Central memory CD4-positive, alpha-beta T cell (primary cell): ENCODE data around the gene APMAP.
A peak's percentile ranks its signal among the peaks of the same experiment; 100 is the strongest.

Source experiments
- DNase-seq: peaks from one replicate; pipeline ENCODE4 v3.0.0; 2022

The APMAP gene

GRCh38 chr20:24963672-24964505, 28.7 kb downstream of the APMAP start:
- no peak for DNase-seq

GRCh38 chr20:24962510-24962909, 30.0 kb downstream of the APMAP start:
- no peak for DNase-seq

- no peak for DNase-seq
Measured at GRCh38 chr20:24962182-24962492, 30.4 kb downstream of the APMAP start.

GRCh38 chr20:24961384-24962181, 31.0 kb downstream of the APMAP start:
- DNase-seq = no peak

- peak; percentile 43 for DNase-seq
Measured at GRCh38 chr20:24960861-24961260, 31.7 kb downstream of the APMAP start.

GRCh38 chr20:24960302-24960801, 32.2 kb downstream of the APMAP start:
- no peak for DNase-seq

GRCh38 chr20:24959591-24960301, 32.8 kb downstream of the APMAP start:
- DNase-seq = no peak

- no peak for DNase-seq
Measured at GRCh38 chr20:24958506-24959385, 33.8 kb downstream of the APMAP start.

- no peak for DNase-seq
Measured at GRCh38 chr20:24957326-24958016, 35.1 kb downstream of the APMAP start.

GRCh38 chr20:24956001-24956841, 36.3 kb downstream of the APMAP start:
- no peak for DNase-seq

- no peak for DNase-seq
Measured at GRCh38 chr20:24955045-24955444, 37.5 kb downstream of the APMAP start.

- DNase-seq = no peak
Measured at GRCh38 chr20:24954566-24954965, 38.0 kb downstream of the APMAP start.

GRCh38 chr20:24954151-24954550, 38.4 kb downstream of the APMAP start:
- DNase-seq = no peak

GRCh38 chr20:24953621-24954133, 38.9 kb downstream of the APMAP start:
- DNase-seq = no peak

GRCh38 chr20:24953209-24953575, 39.4 kb downstream of the APMAP start:
- no peak for DNase-seq

GRCh38 chr20:24952376-24953208, 40.0 kb downstream of the APMAP start:
- DNase-seq = no peak

- no peak for DNase-seq
Measured at GRCh38 chr20:24951536-24952083, 40.9 kb downstream of the APMAP start.

- DNase-seq = no peak
Measured at GRCh38 chr20:24950836-24951525, 41.6 kb downstream of the APMAP start.
